ENCODE data around the gene PUS7. TPM values are rescaled to one million over a fixed set of nuclear protein-coding genes. Genes with fewer than 3 reads are reported as not detected.
"Not testable (repeated sequence)": the region's sequence is repeated elsewhere in the genome, so short reads cannot be mapped to it uniquely, and the experiment has no call there.

The PUS7 gene
- total RNA-seq, 2 experiments from 2014 or later, result 13.1 to 19.4 TPM

DNA sequence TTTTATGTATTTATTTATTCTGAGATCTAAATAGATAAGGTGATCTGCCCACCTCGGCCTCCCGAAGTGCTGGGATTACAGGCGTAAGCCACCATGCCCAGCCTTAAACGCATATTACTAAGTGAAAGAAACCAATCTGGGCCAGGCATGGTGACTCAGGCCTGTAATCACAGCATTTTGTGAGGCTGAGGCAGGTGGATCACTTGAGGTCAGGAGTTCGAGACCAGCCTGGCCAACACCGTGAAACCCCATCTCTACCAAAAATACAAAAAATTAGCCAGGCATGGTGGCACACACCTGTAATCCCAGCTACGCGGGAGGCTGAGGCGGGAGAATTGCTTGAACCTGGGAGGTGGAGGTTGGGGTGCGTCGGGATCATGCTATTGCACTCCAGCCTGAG lies 2.4 kb upstream of the PUS7 start:
- ATAC-seq; H3K4me3 Mint-ChIP-seq; H3K27me3 Mint-ChIP-seq; H3K9me3 Mint-ChIP-seq (ENCODE audit: low read depth); H3K27ac Mint-ChIP-seq; DNase-seq: not testable (repeated sequence)
- CTCF ChIA-PET, result interaction anchor here (1.2 to 2.1 kb wide), 2 partner anchors 7 to 394 kb away, joined by 3 to 7 read pairs; partner anchors contain the start of gene RINT1
- H3K36me3 Mint-ChIP-seq, result peaks cover 12% of the 10 kb centered on the region
- H3K4me1 Mint-ChIP-seq, result peaks cover 23% of the 10 kb centered on the region

- H3K27me3 Mint-ChIP-seq, result no peaks in the 10 kb centered on the region
- peak; percentile 45 for ATAC-seq
- peaks cover 26% of the 10 kb centered on the region for H3K4me1 Mint-ChIP-seq
- peak overlapping the region; percentile 87 for H3K27ac Mint-ChIP-seq
- CTCF ChIA-PET, result interaction anchor here (1.2 kb wide), 1 partner anchor 10 kb away, joined by 4 read pairs; the partner anchor contains the start of gene RINT1
- H3K36me3 Mint-ChIP-seq, result peaks cover 14% of the 10 kb centered on the region
- no peaks in the 10 kb centered on the region for H3K9me3 Mint-ChIP-seq (ENCODE audit: low read depth)
- peak overlapping the region; percentile 90 for H3K4me3 Mint-ChIP-seq
- DNase-seq, result peak; percentile 68
Observed at GRCh38 chr7:105521027-105521716, 899 bp downstream of the PUS7 start.

DNA sequence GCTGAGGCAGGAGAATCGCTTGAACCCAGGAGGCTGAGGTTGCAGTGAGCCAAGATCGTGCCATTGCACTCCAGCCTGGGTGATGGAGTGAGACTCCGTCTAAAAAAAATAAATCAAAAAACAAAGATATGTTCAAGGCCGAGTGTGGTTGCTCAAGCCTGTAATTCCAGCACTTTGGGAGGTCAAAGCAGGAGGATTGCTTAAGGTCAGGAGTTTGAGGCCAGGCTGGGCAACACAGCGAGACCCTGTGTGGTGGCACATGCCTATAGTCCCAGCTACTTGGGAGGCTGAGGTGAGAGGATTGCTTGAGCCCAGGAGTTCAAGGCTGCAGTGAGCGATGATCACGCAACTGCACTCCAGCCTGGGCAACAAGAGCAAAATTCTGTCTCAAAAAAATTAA lies 1.5 kb downstream of the PUS7 start:
- H3K4me1 Mint-ChIP-seq, result peaks cover 26% of the 10 kb centered on the region
- not testable (repeated sequence) for DNase-seq; H3K27ac Mint-ChIP-seq; H3K4me3 Mint-ChIP-seq; H3K9me3 Mint-ChIP-seq (ENCODE audit: low read depth); H3K27me3 Mint-ChIP-seq; ATAC-seq
- H3K36me3 Mint-ChIP-seq, result peaks cover 14% of the 10 kb centered on the region
- CTCF ChIA-PET, result interaction anchor here (1.2 kb wide), 1 partner anchor 11 kb away, joined by 4 read pairs; the partner anchor contains the start of gene RINT1

DNA sequence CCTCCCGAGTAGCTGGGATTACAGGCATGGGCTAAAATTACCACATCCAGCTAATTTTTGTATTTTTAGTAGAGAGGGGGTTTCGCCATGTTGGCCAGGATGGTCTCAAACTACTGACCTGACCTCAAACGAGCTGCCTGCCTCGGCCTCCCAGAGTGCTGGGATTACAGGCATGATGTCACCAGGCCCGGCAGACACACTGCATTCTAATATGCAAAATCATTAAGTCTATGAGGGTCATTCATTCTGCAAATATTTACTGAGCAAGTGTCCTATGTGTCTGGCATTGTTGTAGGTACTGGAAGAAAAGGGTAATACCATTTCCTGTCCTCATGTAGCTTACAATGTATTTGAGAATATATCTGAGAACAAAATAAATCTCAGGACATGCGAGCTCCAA lies 2.7 kb downstream of the PUS7 start:
- peak overlapping the region; percentile 15 for H3K4me3 Mint-ChIP-seq
- no peaks in the 10 kb centered on the region for H3K9me3 Mint-ChIP-seq (ENCODE audit: low read depth)
- CTCF ChIA-PET, result interaction anchor here (0.8 to 1.8 kb wide), 3 partner anchors 12 to 538 kb away, joined by 3 to 7 read pairs (median 3); partner anchors contain the start of gene RINT1
- ATAC-seq (no peak), DNase-seq (no peak)
- peaks cover 13% of the 10 kb centered on the region for H3K36me3 Mint-ChIP-seq
- peaks cover 31% of the 10 kb centered on the region for H3K4me1 Mint-ChIP-seq
- H3K27ac Mint-ChIP-seq, result no peak overlapping the region
- H3K27me3 Mint-ChIP-seq, result no peaks in the 10 kb centered on the region

GRCh38 chr7:105515610-105516009 lies 6.5 kb downstream of the PUS7 start:
- H3K27me3 Mint-ChIP-seq, result not testable (repeated sequence)

GRCh38 chr7:105512926-105513526 lies 9.0 kb downstream of the PUS7 start:
- no peaks in the 10 kb centered on the region for H3K9me3 Mint-ChIP-seq (ENCODE audit: low read depth)
- peaks cover 7% of the 10 kb centered on the region for H3K36me3 Mint-ChIP-seq
- no peak overlapping the region for H3K27ac Mint-ChIP-seq
- no peaks in the 10 kb centered on the region for H3K27me3 Mint-ChIP-seq
- peaks cover 21% of the 10 kb centered on the region for H3K4me1 Mint-ChIP-seq
- no peak for ATAC-seq
- DNase-seq, result no peak
- H3K4me3 Mint-ChIP-seq, result no peak overlapping the region
- CTCF ChIA-PET, result interaction anchor here (1.0 kb wide), 1 partner anchor 18 kb away, joined by 3 read pairs; no protein-coding TSS in a partner anchor

More at GRCh38 chr7:105515610-105516009, 6.5 kb downstream of the PUS7 start:
- DNase-seq; H3K9me3 Mint-ChIP-seq (ENCODE audit: low read depth); H3K4me3 Mint-ChIP-seq; H3K27ac Mint-ChIP-seq; ATAC-seq; CTCF ChIA-PET: not testable (repeated sequence)
- peaks cover 31% of the 10 kb centered on the region for H3K4me1 Mint-ChIP-seq
- peaks cover 11% of the 10 kb centered on the region for H3K36me3 Mint-ChIP-seq

DNA sequence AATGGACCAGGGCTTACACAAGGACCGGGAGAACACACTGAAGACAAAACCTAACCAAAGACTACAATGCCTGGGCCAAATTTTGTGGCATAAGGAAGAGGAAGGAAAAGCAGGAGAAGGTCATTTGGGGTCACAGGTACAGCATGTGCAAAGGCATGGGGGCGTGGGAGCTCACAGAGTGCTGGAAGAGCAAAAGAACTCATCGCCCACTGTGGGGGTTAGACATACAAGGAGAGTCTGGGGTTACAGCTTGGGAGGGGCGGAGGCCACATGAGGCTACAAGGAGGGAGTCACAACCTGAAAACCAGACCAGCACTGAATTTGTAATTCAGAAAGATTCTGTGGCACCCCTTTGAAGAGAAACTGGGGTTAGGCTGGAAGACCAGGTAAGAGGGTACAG lies 9.7 kb downstream of the PUS7 start:
- Mint-ChIP-seq H3K27ac (no peak overlapping the region), H3K27me3 (no peaks in the 10 kb centered on the region), H3K4me1 (peaks cover 21% of the 10 kb centered on the region), H3K9me3 (ENCODE audit: low read depth) (no peaks in the 10 kb centered on the region), H3K4me3 (no peak overlapping the region), H3K36me3 (peaks cover 8% of the 10 kb centered on the region)
- CTCF ChIA-PET, result no interaction called here
- no peak for ATAC-seq
- no peak for DNase-seq

GRCh38 chr7:105502173-105502572 lies 19.9 kb downstream of the PUS7 start:
- Mint-ChIP-seq H3K27ac (no peak overlapping the region), H3K9me3 (ENCODE audit: low read depth) (no peaks in the 10 kb centered on the region), H3K27me3 (no peaks in the 10 kb centered on the region), H3K36me3 (peaks cover 14% of the 10 kb centered on the region), H3K4me3 (no peak overlapping the region), H3K4me1 (no peaks in the 10 kb centered on the region)
- DNase-seq, result no peak
- CTCF ChIA-PET, result no interaction called here
- no peak for ATAC-seq

DNA sequence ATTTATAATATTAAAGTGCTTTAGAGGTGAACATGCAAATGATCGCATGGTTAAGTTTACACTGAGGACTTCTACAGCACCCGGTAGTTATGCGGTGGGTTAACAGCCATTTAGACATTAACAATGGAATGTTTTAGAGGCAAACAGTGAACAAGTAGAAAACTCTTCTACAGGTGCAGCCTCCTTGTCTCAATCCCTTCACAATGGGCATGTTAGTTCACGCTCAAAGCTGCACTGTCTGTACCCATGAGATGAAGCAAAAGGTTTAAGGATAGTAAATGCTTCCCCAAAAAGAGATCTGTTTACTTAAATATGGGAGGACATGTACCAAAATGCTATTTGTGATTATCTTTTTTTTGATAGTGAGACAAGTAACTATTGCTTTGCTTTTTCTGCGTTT lies 25.1 kb downstream of the PUS7 start:
- DNase-seq (no peak), ATAC-seq (no peak)
- Mint-ChIP-seq H3K27me3 (no peaks in the 10 kb centered on the region), H3K4me1 (no peaks in the 10 kb centered on the region), H3K27ac (no peak overlapping the region), H3K36me3 (peaks cover 3% of the 10 kb centered on the region), H3K9me3 (ENCODE audit: low read depth) (no peaks in the 10 kb centered on the region), H3K4me3 (no peak overlapping the region)
- CTCF ChIA-PET, result no interaction called here

DNA sequence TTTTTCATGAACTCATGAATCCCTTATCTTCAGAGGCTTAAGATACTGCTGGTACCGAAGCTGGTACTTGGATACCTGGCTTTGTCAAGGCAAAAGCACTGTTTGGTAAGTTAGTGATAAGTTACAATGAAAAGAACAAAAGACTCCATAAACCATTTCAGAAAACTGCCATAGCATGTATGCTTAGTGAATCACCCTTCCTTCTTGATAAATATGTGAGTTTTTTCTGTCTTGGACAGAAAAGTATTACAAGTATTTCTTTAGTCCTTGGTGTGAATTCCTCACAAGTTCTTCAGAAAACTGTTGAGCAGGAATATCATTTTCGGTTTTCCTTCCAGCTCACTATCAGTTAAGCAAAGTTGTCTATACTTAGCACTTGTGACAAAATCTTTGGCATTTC lies 25.6 kb downstream of the PUS7 start:
- no peaks in the 10 kb centered on the region for H3K9me3 Mint-ChIP-seq (ENCODE audit: low read depth)
- H3K4me3 Mint-ChIP-seq, result no peak overlapping the region
- DNase-seq, result no peak
- CTCF ChIA-PET, result no interaction called here
- H3K27ac Mint-ChIP-seq, result no peak overlapping the region
- no peak for ATAC-seq
- peaks cover 3% of the 10 kb centered on the region for H3K36me3 Mint-ChIP-seq
- H3K4me1 Mint-ChIP-seq, result no peaks in the 10 kb centered on the region
- no peaks in the 10 kb centered on the region for H3K27me3 Mint-ChIP-seq

DNA sequence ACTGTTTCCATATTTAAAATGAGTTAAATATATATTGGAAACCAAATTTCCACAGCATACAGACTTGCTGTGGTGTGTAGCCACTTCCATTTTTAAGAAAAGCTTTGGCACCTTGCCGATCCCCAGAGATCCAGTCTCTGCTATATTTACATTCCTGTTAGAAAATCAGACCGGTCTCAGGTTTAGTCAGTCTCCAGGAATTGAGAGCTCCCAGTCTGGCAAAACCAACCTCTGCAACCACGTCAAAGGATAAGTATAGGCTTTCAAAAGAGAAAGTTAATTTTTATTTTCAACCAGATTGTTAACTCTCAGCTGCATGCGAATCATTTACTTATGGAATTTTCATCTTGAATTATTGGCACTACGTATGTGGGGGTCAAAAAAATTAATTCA lies 28.2 kb downstream of the PUS7 start:
- ATAC-seq (no peak), DNase-seq (no peak)
- CTCF ChIA-PET, result no interaction called here
- no peaks in the 10 kb centered on the region for H3K27me3 Mint-ChIP-seq
- no peak overlapping the region for H3K27ac Mint-ChIP-seq
- H3K4me1 Mint-ChIP-seq, result no peaks in the 10 kb centered on the region
- H3K9me3 Mint-ChIP-seq (ENCODE audit: low read depth), result no peaks in the 10 kb centered on the region
- peaks cover 1% of the 10 kb centered on the region for H3K36me3 Mint-ChIP-seq
- no peak overlapping the region for H3K4me3 Mint-ChIP-seq

DNA sequence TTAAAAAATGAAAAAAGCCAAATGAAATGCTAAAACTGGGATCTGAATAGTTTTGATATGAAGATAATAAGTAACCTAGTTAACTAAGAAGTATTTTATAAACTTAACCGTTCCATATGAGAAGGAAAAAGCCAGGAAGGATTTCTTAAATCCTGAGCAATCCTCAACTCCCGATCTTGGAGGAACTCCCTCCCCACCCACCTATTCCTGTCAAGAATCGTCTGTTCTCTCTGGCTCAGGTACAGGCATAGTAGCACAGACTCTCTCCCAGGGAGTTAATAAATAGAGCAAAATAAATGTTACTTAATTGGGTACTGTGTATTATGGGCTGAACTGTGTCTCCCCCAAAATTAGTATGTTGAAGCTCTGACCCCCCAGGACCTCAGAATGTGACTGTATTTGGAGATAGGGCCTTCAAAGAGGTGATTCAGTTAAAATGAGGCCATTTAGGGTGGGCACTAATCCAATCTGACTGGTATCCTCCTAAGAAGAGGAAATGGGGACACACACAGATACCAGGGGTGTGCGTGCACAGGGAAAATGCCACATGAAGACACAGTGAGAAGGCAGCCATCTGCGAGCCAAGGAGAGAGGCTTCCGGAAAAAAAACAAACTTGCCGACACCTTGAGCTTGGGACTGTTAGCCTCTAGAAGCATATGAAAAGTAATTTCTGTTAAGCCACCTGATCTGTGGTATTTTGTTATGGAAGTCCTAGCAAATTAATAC lies 28.7 kb downstream of the PUS7 start:
- CTCF ChIA-PET, result no interaction called here
- Mint-ChIP-seq H3K36me3 (peaks cover 1% of the 10 kb centered on the region), H3K4me3 (no peak overlapping the region), H3K27me3 (no peaks in the 10 kb centered on the region), H3K27ac (no peak overlapping the region), H3K9me3 (ENCODE audit: low read depth) (no peaks in the 10 kb centered on the region), H3K4me1 (no peaks in the 10 kb centered on the region)
- ATAC-seq (no peak), DNase-seq (no peak)

DNA sequence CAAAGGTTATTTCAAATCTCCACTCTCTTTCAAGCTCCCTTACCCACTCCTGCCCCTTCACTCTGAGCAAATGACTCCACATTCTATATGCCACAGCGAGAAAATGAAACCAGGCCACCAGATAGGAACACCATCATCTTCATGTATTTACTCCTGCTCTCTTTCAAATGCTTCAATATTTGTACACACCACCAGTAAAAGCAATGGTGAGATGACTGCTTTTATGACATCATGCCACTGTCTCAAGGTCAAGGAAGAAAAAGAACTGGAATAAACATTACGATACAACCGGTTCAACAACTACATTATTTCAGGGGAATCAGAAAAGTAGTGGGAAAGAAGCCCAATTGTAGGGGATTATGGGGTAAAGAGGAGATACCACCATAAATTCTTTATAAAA lies 32.7 kb downstream of the PUS7 start:
- Mint-ChIP-seq H3K27ac (no peak overlapping the region), H3K27me3 (no peaks in the 10 kb centered on the region), H3K4me1 (peaks cover 2% of the 10 kb centered on the region), H3K9me3 (ENCODE audit: low read depth) (no peaks in the 10 kb centered on the region), H3K4me3 (no peak overlapping the region), H3K36me3 (peaks cover 3% of the 10 kb centered on the region)
- CTCF ChIA-PET, result interaction anchor here (0.7 kb wide), 1 partner anchor 32 kb away, joined by 4 read pairs; no protein-coding TSS in a partner anchor
- ATAC-seq, result no peak
- no peak for DNase-seq

All from activated CD8-positive, alpha-beta memory T cell treated with anti-CD3 and anti-CD28 coated beads, Interleukin-2, amount 10 ng/mL, durations not matched to agents 7 days and 5 days (primary cell).